ENCODE results near the gene PGAP2.

The PGAP2 gene

DNA sequence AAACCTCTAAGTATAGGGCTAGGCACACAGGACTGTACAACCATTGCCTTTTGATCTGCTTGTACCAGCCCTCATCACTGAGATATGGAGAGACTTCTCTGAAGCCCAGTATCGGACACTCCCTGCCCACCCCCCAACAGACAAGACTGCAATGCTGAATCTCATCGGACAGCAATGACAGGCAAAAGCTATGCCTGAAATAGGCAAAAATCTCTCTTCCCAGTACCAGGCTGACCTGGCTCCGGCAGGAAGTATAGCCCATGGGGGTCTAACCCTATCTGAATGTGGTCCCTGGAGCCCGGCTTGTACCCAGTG, 25.9 kb downstream of the PGAP2 start:
- Histone ChIP-seq H3K9ac (no peak overlapping the region), H3K27ac (no peak overlapping the region)

DNA sequence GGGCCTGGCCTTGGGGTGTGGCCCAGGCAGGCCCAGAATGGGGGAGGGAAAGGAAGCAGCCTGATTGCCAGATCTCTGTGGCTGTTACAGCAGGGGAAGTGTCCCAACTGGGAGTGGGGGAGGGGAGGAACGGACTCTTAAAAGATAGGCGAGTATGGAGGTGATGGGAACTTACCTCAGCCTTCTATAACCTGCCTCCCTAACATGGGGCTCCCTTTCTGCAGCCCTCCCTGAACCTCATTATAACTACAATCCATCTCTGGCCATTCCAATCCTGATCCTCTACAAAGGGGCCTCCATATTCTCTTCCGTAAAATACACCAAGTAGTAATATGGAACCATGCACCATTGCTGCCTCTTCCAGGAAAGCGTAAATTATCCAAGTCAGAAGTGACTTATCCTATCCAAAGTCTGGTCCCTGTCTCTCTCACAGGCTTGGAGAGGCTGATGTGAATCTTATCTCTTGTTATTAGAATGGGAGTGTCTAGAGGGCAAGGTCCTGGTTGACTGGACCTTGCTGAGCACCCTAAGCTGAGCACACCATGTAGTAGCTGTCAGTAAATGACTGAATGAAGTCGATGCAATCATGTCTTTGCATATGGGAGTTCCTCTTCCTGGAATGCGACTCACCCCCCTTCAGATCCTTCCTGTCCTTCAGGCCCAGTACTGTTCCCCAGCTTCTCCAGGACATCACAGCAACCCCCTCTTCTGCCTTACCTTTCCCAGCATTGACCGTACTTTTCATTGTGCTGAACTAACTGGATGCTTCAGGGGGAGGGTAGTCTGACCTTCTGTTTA, 26.5 kb downstream of the PGAP2 start:
- no peak overlapping the region for H3K4me2 ChIP-seq (ENCODE audit: low read length)
- no peaks in the 10 kb centered on the region for H3K36me3 ChIP-seq (ENCODE audit: control insufficient read depth, insufficient read depth, low read length)
- no peaks in the 10 kb centered on the region for H3K9me3 ChIP-seq (ENCODE audit: control insufficient read depth, low read length)
- H2AFZ ChIP-seq: no peak overlapping the region
- H3K79me2 ChIP-seq: peaks cover 3% of the 10 kb centered on the region
- peaks cover 7% of the 10 kb centered on the region for H3K4me1 ChIP-seq
- TF ChIP-seq, protein P1, sequence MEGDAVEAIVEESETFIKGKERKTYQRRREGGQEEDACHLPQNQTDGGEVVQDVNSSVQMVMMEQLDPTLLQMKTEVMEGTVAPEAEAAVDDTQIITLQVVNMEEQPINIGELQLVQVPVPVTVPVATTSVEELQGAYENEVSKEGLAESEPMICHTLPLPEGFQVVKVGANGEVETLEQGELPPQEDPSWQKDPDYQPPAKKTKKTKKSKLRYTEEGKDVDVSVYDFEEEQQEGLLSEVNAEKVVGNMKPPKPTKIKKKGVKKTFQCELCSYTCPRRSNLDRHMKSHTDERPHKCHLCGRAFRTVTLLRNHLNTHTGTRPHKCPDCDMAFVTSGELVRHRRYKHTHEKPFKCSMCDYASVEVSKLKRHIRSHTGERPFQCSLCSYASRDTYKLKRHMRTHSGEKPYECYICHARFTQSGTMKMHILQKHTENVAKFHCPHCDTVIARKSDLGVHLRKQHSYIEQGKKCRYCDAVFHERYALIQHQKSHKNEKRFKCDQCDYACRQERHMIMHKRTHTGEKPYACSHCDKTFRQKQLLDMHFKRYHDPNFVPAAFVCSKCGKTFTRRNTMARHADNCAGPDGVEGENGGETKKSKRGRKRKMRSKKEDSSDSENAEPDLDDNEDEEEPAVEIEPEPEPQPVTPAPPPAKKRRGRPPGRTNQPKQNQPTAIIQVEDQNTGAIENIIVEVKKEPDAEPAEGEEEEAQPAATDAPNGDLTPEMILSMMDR (IDR thresholded peaks at IDR 0.05): no peak
- H3K9ac ChIP-seq: no peak overlapping the region
- no peaks in the 10 kb centered on the region for H3K27me3 ChIP-seq (ENCODE audit: control insufficient read depth, insufficient read depth, low read length)
- H3K4me3 ChIP-seq (ENCODE audit: low read depth, low read length): no peak overlapping the region
- H3K27ac ChIP-seq: no peak overlapping the region

More for the DNA sequence above, 25.9 kb downstream of the PGAP2 start:
- Histone ChIP-seq H3K4me1 (peaks cover 7% of the 10 kb centered on the region), H3K9me3 (ENCODE audit: control insufficient read depth, low read length) (no peaks in the 10 kb centered on the region), H3K36me3 (ENCODE audit: control insufficient read depth, insufficient read depth, low read length) (no peaks in the 10 kb centered on the region), H3K4me2 (ENCODE audit: low read length) (no peak overlapping the region), H3K79me2 (peaks cover 3% of the 10 kb centered on the region), H3K27me3 (ENCODE audit: control insufficient read depth, insufficient read depth, low read length) (no peaks in the 10 kb centered on the region), H3K4me3 (ENCODE audit: low read depth, low read length) (no peak overlapping the region), H2AFZ (no peak overlapping the region)
- TF ChIP-seq, protein P1 (IDR thresholded peaks at IDR 0.05): no peak

DNA sequence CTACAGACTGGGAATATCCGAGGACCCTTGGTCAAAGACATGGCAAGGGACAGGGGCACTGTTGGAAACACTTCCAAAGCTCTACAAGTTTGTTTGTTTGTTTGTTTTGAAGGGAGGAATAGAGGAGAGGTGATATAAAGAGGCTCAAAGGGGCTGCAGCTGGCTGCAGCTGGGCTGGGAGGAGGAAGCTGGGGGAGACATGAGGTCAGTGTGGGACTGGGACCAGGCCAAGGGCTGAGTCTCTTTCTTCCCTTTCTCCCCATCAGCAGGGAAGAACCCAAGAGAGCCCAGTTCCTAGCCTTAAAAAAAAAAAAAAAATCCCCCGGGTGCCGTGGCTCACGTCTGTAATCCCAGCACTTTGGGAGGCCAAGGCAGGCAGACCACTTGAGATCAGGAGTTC, 27.4 kb downstream of the PGAP2 start:
- Histone ChIP-seq H3K9ac (no peak overlapping the region), H3K4me1 (peaks cover 7% of the 10 kb centered on the region), H3K27ac (no peak overlapping the region), H3K79me2 (peaks cover 3% of the 10 kb centered on the region), H3K4me3 (ENCODE audit: low read depth, low read length) (no peak overlapping the region), H3K36me3 (ENCODE audit: control insufficient read depth, insufficient read depth, low read length) (no peaks in the 10 kb centered on the region), H3K9me3 (ENCODE audit: control insufficient read depth, low read length) (no peaks in the 10 kb centered on the region), H3K27me3 (ENCODE audit: control insufficient read depth, insufficient read depth, low read length) (no peaks in the 10 kb centered on the region), H2AFZ (no peak overlapping the region), H3K4me2 (ENCODE audit: low read length) (no peak overlapping the region)
- TF ChIP-seq, protein P1 (IDR thresholded peaks at IDR 0.05): no peak

DNA sequence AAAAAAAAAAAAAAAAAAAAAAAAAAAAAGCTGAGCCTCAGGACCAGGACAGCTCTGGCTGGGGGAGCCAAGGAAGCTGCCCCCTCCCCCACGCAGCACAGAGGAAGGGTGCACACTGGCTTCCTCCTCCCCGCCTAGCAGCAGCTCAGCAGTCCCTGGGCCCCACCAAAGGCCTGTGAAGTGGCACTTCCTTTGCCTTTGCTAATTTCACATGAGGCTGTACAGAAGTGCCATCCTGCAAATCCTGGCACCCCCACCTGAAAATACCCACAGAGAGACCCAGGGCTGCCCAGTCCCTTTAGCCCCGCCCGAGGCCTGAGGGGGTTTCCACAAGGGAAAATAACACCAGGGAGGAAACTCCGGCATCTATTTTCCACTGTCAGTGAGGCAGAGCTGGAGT, 28.5 kb downstream of the PGAP2 start:
- H3K36me3 ChIP-seq (ENCODE audit: control insufficient read depth, insufficient read depth, low read length): no peaks in the 10 kb centered on the region
- no peak overlapping the region for H3K9ac ChIP-seq
- no peaks in the 10 kb centered on the region for H3K9me3 ChIP-seq (ENCODE audit: control insufficient read depth, low read length)
- TF ChIP-seq, protein P1 (IDR thresholded peaks at IDR 0.05): no peak
- no peak overlapping the region for H3K4me3 ChIP-seq (ENCODE audit: low read depth, low read length)
- no peak overlapping the region for H3K4me2 ChIP-seq (ENCODE audit: low read length)
- H3K79me2 ChIP-seq: peaks cover 3% of the 10 kb centered on the region
- H2AFZ ChIP-seq: no peak overlapping the region
- H3K4me1 ChIP-seq: peaks cover 7% of the 10 kb centered on the region
- no peaks in the 10 kb centered on the region for H3K27me3 ChIP-seq (ENCODE audit: control insufficient read depth, insufficient read depth, low read length)
- no peak overlapping the region for H3K27ac ChIP-seq

DNA sequence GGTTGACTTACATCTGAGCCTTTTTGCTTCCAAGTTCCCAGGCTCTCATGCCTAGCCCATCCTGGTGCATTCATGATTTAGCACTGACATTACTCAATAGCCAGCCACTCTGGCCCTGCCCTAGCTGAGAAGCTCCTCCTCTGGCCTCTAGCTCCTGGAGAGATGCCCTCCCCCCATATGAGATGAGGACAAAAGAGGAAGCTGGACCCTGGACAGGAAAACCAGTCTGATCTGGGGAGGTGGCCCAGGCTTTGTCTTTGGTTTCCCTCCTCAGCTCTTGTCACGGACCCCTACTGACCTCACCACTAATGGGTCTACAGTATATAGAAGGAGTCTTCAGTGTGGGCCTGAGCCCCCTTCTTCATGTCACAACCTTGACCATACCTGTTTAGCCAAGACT, 29.4 kb downstream of the PGAP2 start:
- no peak overlapping the region for H3K27ac ChIP-seq
- peaks cover 3% of the 10 kb centered on the region for H3K4me1 ChIP-seq
- H3K36me3 ChIP-seq (ENCODE audit: control insufficient read depth, insufficient read depth, low read length): no peaks in the 10 kb centered on the region
- H3K4me2 ChIP-seq (ENCODE audit: low read length): no peak overlapping the region
- no peaks in the 10 kb centered on the region for H3K27me3 ChIP-seq (ENCODE audit: control insufficient read depth, insufficient read depth, low read length)
- no peaks in the 10 kb centered on the region for H3K9me3 ChIP-seq (ENCODE audit: control insufficient read depth, low read length)
- TF ChIP-seq, protein P1 (IDR thresholded peaks at IDR 0.05): no peak
- no peak overlapping the region for H2AFZ ChIP-seq
- H3K9ac ChIP-seq: no peak overlapping the region
- H3K4me3 ChIP-seq (ENCODE audit: low read depth, low read length): no peak overlapping the region
- H3K79me2 ChIP-seq: peaks cover 3% of the 10 kb centered on the region
